ENCODE data around the gene CUTC.

DNA sequence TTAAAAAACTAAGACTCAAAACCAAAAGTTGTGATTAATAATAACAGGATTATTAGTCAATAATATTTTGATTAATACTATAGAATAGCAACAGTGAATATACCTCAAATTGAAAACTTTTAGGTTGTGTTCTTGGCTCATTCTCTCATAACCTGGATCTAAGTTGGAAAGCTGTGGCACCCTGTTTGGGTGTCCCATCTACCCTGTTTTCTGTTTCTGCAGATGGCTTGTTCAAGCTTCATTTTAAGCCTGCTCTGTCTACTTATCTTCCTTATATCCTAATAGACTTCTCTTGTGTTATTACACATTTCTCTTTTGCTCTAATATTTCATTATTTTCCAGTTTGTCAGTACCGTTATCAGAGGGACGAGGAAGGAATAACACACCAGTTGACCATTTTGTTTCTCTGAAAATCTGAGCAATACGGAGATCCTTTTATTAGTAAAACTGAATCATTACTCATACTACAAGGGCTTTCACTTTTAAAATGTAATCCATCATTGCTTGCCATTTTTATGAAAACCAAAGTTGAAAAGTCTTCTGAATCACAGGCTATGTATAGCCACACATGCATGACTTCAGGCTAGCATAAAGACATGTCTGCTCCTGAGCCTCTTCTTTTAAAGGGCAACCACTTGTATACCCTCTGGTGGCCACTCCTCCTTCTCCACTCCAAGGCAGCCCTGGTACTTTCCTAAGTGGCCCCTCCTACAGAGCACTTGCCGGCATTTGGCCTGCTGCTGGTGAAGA lies 22.4 kb upstream of the CUTC start:
- no peak for TF ChIP-seq CTCF (IDR thresholded peaks at IDR 0.05; ENCODE audit: insufficient read depth, low read depth, low read length)
- TF ChIP-seq EZH2 (IDR thresholded peaks at IDR 0.05; ENCODE audit: insufficient read depth, low read length), result no peak

All from astrocyte (in vitro differentiated cells and primary cell).